Chondrocyte (in vitro differentiated cells): ENCODE measurements around the gene CLIP1. TPM values are rescaled to one million over a fixed set of nuclear protein-coding genes. Genes with fewer than 3 reads are reported as not detected.
A peak's percentile ranks its signal among the peaks of the same experiment; 100 is the strongest.

Experiments
- DNase-seq: peaks from one replicate; pipeline ENCODE4 v3.0.0; 2021; ENCODE audit warnings: mixed read lengths, low spot score
- H3K27ac Mint-ChIP-seq: one replicate; pipeline ENCODE4 v1.8.0; 2021; ENCODE audit warnings: mild to moderate bottlenecking, moderate library complexity, mixed read lengths; ENCODE audit not compliant: unreplicated experiment
- H3K27me3 Mint-ChIP-seq: 2 replicates; pipeline ENCODE4 v1.8.0; 2021; ENCODE audit warnings: low read depth, mixed read lengths
- H3K36me3 Mint-ChIP-seq: 2 replicates; pipeline ENCODE4 v1.8.0; 2021; ENCODE audit warnings: low read depth, mixed read lengths
- H3K4me1 Mint-ChIP-seq: 2 replicates; pipeline ENCODE4 v1.8.0; 2021; ENCODE audit warnings: low read depth, mild to moderate bottlenecking, mixed read lengths
- H3K4me3 Mint-ChIP-seq: one replicate; pipeline ENCODE4 v1.8.0; 2021; ENCODE audit warnings: mild to moderate bottlenecking, moderate library complexity, mixed read lengths; ENCODE audit not compliant: unreplicated experiment
- H3K9me3 Mint-ChIP-seq: 2 replicates; pipeline ENCODE4 v1.8.0; 2021; ENCODE audit warnings: low read depth, mixed read lengths
- CTCF ChIP-seq: fragments of 200-600 bp; sonication (generic); IDR thresholded peaks from 2 replicates; pipeline ENCODE4 v1.5.0; 2021; ENCODE audit warnings: antibody characterized with exemption, mild to moderate bottlenecking, moderate library complexity
- total RNA-seq: library from RNA; stranded (reverse); gene quantifications from 3 replicates; pipeline ENCODE4 v1.2.1, GENCODE V29; 2021

The CLIP1 gene
- total RNA-seq, 1 donor from 2014 or later, result 101 TPM

- Mint-ChIP-seq H3K27me3 (no peaks in the 10 kb centered on the region), H3K4me3 (no peak overlapping the region), H3K36me3 (peaks cover 22% of the 10 kb centered on the region), H3K4me1 (peaks cover 9% of the 10 kb centered on the region), H3K27ac (no peak overlapping the region), H3K9me3 (no peaks in the 10 kb centered on the region)
- no peak for DNase-seq
- no peak for TF ChIP-seq CTCF
Measured at GRCh38 chr12:122306407-122306806, 116.1 kb downstream of the CLIP1 start.

DNA sequence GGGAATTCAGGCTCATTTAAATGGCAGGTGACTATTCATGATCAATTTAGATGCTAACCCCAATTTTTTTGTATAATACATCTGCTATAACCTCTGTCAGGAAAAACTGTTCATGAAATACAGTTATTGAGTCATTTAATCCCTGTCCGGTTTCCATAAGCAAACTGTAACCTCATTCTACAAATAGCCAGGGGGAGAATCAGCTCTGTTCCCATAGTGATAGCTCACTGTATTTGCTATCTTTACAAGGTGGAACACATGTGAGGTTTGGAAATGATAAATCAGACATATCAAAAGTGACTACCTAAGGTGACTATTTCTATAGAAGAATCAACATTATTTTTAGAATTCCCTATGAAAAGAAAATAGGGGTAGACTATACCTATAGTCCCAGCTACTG lies 117.5 kb downstream of the CLIP1 start:
- TF ChIP-seq CTCF, result no peak
- Mint-ChIP-seq H3K36me3 (peaks cover 23% of the 10 kb centered on the region), H3K27ac (no peak overlapping the region), H3K4me1 (peaks cover 12% of the 10 kb centered on the region), H3K4me3 (no peak overlapping the region), H3K27me3 (no peaks in the 10 kb centered on the region), H3K9me3 (no peaks in the 10 kb centered on the region)
- no peak for DNase-seq

GRCh38 chr12:122303068-122303467 lies 119.4 kb downstream of the CLIP1 start:
- Mint-ChIP-seq H3K27ac (peak overlapping the region; percentile 53), H3K27me3 (no peaks in the 10 kb centered on the region), H3K4me3 (no peak overlapping the region), H3K36me3 (peaks cover 20% of the 10 kb centered on the region), H3K9me3 (no peaks in the 10 kb centered on the region), H3K4me1 (peaks cover 8% of the 10 kb centered on the region)
- DNase-seq, result no peak
- no peak for TF ChIP-seq CTCF

DNA sequence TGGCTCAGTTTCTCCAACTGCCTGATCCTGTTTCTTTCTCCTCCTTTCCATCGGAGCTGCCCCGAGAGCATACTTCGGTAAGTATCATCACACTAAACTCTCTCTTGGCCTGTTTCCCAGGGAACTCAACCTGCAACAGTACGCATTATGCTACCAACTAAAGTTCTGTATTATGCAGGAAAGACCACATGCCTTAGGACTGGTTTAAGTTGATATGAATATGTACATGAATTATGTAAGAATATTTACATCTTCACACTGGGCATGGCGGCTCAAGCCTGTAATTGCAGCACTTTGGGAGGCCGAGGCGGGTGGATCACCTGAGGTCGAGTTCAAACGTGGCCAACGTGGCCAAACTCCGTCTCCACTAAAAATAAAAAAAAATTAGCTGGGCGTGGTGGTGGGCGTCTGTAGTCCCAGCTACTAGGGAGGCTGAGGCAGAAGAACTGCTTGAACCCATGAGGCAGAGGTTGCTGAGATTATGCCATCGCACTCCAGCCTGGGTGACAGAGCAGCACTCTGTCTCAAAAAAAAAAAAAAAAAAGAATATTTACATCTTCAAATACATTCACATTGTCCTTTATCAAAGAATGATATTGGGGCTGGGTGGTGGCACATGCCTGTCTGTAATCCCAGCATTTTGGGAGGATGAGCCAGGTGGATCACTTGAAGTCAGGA lies 124.3 kb downstream of the CLIP1 start:
- Mint-ChIP-seq H3K9me3 (peaks cover 6% of the 10 kb centered on the region), H3K4me1 (peaks cover 6% of the 10 kb centered on the region), H3K27me3 (no peaks in the 10 kb centered on the region), H3K36me3 (peaks cover 25% of the 10 kb centered on the region), H3K27ac (no peak overlapping the region), H3K4me3 (no peak overlapping the region)
- no peak for DNase-seq
- no peak for TF ChIP-seq CTCF

DNA sequence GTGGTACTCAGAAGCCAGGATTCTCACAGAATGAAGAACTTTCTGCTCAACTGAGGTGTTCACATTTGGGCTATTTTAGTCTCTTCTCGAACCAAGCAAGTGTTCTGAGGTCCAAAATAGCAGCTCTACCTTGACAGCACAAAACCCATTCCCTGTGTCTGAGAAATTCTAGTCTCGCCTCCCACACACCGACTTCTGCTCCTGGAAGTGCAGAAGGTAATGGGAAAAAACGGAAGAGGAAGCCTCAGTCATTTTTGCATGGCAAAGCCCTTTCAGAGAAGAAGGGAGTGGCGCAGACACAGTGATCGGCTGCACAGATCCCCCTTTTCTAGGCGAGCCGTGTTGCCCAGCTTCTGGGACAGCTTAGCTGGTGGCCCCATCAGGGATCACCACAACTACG lies 125.0 kb downstream of the CLIP1 start:
- DNase-seq, result no peak
- H3K27ac Mint-ChIP-seq, result no peak overlapping the region

More for the DNA sequence above, 125.0 kb downstream of the CLIP1 start:
- Mint-ChIP-seq H3K36me3 (peaks cover 25% of the 10 kb centered on the region), H3K4me1 (peaks cover 6% of the 10 kb centered on the region), H3K4me3 (no peak overlapping the region), H3K27me3 (no peaks in the 10 kb centered on the region), H3K9me3 (peaks cover 6% of the 10 kb centered on the region)
- TF ChIP-seq CTCF, result no peak
